Adrenal gland (tissue), 12 donors: Measurements from ENCODE around the gene POLR3E. TPM values are rescaled to one million over a fixed set of nuclear protein-coding genes. Genes with fewer than 3 reads are reported as not detected.

Experiments used
- DNase-seq, 7 donors: peaks; one replicate each; pipeline ENCODE4 v3.0.0-alpha.2; 2019 to 2020
- H3K27ac ChIP-seq, 5 donors: fragments of 200-600 bp; sonication (generic) in 4 of 5; 1 replicate in 3 of 5; 2 replicates in 2 of 5; pipeline versions ENCODE4 v1.5.1 to v1.8.0; 2016 to 2020; ENCODE audit warnings: mild to moderate bottlenecking in 1 of 5
- H3K27me3 ChIP-seq: fragments of 200-600 bp; 2 replicates; pipeline ENCODE4 v1.8.0; 2021
- H3K36me3 ChIP-seq, 2 donors: fragments of 200-600 bp; replicated peaks in 1 of 2; 1 replicate in 1 of 2; 2 replicates in 1 of 2; pipeline versions ENCODE4 v1.5.1 to v1.8.0; 2018 to 2022
- H3K4me1 ChIP-seq, 2 donors: fragments of 200-600 bp; replicated peaks in 1 of 2; 1 replicate in 1 of 2; 2 replicates in 1 of 2; pipeline versions ENCODE4 v1.5.1 to v1.8.0; 2018 to 2021
- H3K4me3 ChIP-seq, 4 donors: fragments of 200-600 bp; sonication (generic) in 3 of 4; one replicate each; pipeline ENCODE4 v1.5.1; 2016 to 2018
- H3K9me3 ChIP-seq, 3 donors: fragments of 200-600 bp; sonication (generic) in 1 of 3; replicated peaks in 1 of 3; 1 replicate in 2 of 3; 2 replicates in 1 of 3; pipeline versions ENCODE4 v1.5.1 to v1.8.0; 2016 to 2021
- CTCF ChIP-seq, 6 experiments: fragments of 450-650 bp in 4 of 6; fragments of 200-600 bp in 2 of 6; sonication (generic) in 1 of 6; IDR thresholded peaks; 1 replicate in 5 of 6; 2 replicates in 1 of 6; pipeline versions ENCODE4 v1.5.1 to v1.8.0; 2016 to 2021; ENCODE audit warnings: antibody characterized with exemption in 6 of 6, mild to moderate bottlenecking in 2 of 6, moderate library complexity in 1 of 6
- POLR2A ChIP-seq, 2 donors: fragments of 450-650 bp; IDR thresholded peaks; one replicate each; pipeline ENCODE4 v1.6.1; 2017; ENCODE audit warnings: antibody characterized with exemption in 2 of 2, mild to moderate bottlenecking in 2 of 2, moderate library complexity in 1 of 2
- WGBS, 4 donors: extraction: QIAGEN DNeasy Blood & Tissue Kit in 2 of 4; methylation state at CpG; one replicate each; pipeline versions ENCODE4 v1.1.5 to v1.1.7; 2013 to 2017; 5-methylcytosine and 5-hydroxymethylcytosine counted together
- intact Hi-C, 2 donors: fragments of 100-400 bp; cut with DNase I; formaldehyde crosslinking; loops; one replicate each; pipeline versions ENCODE4 v1.14.1 to v1.15.0; 2022 to 2023
- polyA plus RNA-seq, 3 donors: library from polyadenylated mRNA; stranded (reverse); fragments of 200-250 nt in 2 of 3; fragments of 350-450 nt in 1 of 3; fragmentation: Illumina TruSeq in 1 of 3; extraction: RNeasy Lipid Tissue Mini Kit (QIAGEN cat#74804) in 1 of 3; gene quantifications; one replicate each; pipeline ENCODE4 v1.2.3, GENCODE V29; 2013 to 2014
- total RNA-seq, 9 donors: library from RNA; depleted of rRNA in 4 of 9; stranded (reverse); fragments of >200 nt in 4 of 9; fragments of 120-200 nt in 1 of 9; fragmentation: NEBNext Ultra II Directional in 1 of 9; extraction: Animal tissue kit (Norgen Biotek cat#: 25700) in 1 of 9; gene quantifications; one replicate each; pipeline versions ENCODE4 v1.1.0 to v1.2.4, GENCODE V29; 2013 to 2023
- donor health status: healthy with polysubstance abuse.
- donor health status: Bipolar disorder and iron deficiency.
- donor health status: DM: yes; HTN: yes; CAD: no.
- donor health status: DM: no; HTN: no; CAD: no.
- donor health status: DM: no; HTN: no; CAD: no.
- donor health status: DM: yes; HTN: yes; CAD: no.

The POLR3E gene
- total and polyA plus RNA-seq, 12 donors, result 43.8 to 99.4 (median 51.5) TPM

DNA sequence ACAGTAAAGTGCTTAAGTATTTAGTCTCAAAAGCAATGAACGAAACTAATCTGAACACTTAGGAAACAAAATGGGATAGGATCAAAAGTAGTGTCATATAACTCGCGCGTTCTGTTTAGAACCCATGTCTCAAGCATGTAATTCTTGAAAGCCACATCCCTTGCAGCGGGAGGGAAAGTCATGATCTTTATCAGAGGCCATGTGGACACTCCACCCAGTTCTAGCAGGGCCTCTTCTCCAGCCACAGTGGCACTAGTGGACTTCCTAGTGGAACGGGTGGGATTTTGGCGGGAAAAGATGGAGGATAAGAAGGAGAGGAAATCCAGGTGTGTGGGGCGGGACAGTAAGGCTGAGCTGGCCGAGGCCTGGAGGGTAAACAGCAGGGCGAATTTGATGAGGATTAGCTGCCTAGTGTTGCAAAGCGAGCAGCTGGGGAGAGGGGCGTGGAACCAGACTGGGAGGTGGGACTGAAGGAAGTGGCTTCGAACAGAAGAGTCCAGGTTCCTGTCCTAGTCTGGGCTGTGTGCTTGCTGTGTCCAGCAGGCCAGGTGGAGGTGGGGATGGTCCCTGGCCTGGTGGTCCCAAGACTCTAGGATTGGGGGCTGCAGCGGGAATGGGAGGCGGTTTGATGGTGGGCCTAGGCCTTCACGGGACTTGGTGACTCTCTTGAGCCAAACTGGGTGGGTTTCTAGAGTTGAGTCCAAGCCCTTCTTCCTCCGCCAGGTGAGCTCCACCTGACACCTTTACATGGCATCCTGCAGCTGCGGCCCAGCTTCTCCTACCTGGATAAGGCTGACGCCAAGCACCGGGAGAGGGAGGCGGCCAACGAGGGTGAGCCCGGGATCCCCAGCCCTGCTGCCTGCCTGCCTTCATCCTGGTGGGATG, 15.9 kb downstream of the POLR3E start:
- Histone ChIP-seq H3K9me3 (no peaks in the 10 kb centered on the region), H3K27me3 (no peaks in the 10 kb centered on the region), H3K4me3 (no peak overlapping the region), H3K27ac (no peak overlapping the region), H3K36me3 (peaks cover 0 to 78% of the 10 kb centered on the region in 2 donors), H3K4me1 (no peaks in the 10 kb centered on the region)
- intact Hi-C loops, result no loop called here
- TF ChIP-seq POLR2A (IDR thresholded peaks at IDR 0.05), result no peak
- TF ChIP-seq CTCF (IDR thresholded peaks at IDR 0.05), result no peak
- WGBS, 4 donors, result 91 to 95% (median 95%) methylated on average over 18 to 23 of the region's 23 CpGs
- peak in 2 of 7 donors; percentile 15 to 43 for DNase-seq

GRCh38 chr16:22313876-22314470, 16.8 kb downstream of the POLR3E start:
- 89 to 99% (median 95%) methylated on average over 10 of the region's 10 CpGs for WGBS, 4 donors
- Histone ChIP-seq H3K27ac (no peak overlapping the region), H3K4me3 (no peak overlapping the region), H3K27me3 (no peaks in the 10 kb centered on the region), H3K9me3 (no peaks in the 10 kb centered on the region), H3K4me1 (no peaks in the 10 kb centered on the region), H3K36me3 (peaks cover 0 to 79% of the 10 kb centered on the region in 2 donors)
- intact Hi-C loops, result no loop called here
- TF ChIP-seq CTCF (IDR thresholded peaks at IDR 0.05) (no peak), POLR2A (IDR thresholded peaks at IDR 0.05) (no peak)
- peak in 3 of 7 donors; percentile 8 to 41 (median 10) for DNase-seq

GRCh38 chr16:22314661-22315626, 17.7 kb downstream of the POLR3E start:
- Histone ChIP-seq H3K4me1 (no peaks in the 10 kb centered on the region), H3K27ac (peak overlapping the region in 1 of 5 donors; percentile 14), H3K9me3 (no peaks in the 10 kb centered on the region), H3K27me3 (no peaks in the 10 kb centered on the region), H3K36me3 (peaks cover 0 to 78% of the 10 kb centered on the region in 2 donors), H3K4me3 (no peak overlapping the region)
- TF ChIP-seq CTCF (IDR thresholded peaks at IDR 0.05) (no peak), POLR2A (IDR thresholded peaks at IDR 0.05) (no peak)
- peak in 3 of 7 donors; percentile 11 to 49 (median 20) for DNase-seq
- 81 to 94% (median 89%) methylated on average over 18 to 37 of the region's 37 CpGs for WGBS, 4 donors
- intact Hi-C loops, result no loop called here
